Measurements from ENCODE around the gene PYGB.
"Not testable (repeated sequence)": the region's sequence is repeated elsewhere in the genome, so short reads cannot be mapped to it uniquely, and the experiment has no call there.

The PYGB gene

DNA sequence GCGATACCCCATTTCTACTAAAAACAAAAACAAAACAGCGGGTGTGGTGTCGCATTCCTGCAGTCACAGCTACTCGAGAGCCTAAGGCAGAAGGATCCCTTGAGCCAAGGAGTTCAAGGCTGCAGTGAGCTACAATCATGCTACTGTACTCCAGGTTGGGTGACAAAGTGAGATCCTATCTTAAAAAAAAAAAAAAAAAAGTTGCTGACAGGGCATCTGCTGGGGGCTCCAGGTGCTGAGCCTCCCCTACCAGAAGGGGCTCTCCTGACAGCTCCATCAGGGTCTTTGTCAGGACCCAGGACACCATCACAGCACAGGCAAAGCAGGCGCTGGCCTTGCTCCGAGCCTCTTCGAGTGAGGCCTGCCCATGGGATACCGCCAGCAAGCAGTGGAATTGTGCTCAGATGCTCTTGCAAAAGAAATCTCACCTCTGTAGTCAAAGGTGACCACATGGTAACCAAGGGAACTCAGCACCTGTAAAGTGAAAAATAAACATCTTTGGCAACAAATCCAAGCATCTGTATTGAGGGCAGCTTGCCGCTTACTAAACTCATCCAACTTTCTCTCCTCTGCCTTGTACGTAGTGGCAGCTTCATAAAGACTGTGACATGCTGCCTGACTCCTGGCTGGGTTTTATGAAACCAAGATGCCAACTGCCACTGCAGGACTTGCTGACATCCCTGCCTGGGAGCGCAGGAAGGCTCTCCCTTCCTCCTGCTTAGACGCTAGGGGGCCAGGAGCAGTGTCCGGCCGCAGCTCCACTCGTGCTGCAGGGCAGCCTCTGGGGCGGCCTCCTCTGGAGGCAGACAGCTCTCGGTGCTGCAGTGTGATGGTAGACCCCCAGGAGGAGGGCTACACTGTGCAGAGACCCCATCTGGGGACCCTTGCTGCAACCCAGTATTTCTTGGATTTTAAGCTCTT is 66.9 kb downstream of the PYGB start:
- no peak for DNase-seq (ENCODE audit: low read depth)

DNA sequence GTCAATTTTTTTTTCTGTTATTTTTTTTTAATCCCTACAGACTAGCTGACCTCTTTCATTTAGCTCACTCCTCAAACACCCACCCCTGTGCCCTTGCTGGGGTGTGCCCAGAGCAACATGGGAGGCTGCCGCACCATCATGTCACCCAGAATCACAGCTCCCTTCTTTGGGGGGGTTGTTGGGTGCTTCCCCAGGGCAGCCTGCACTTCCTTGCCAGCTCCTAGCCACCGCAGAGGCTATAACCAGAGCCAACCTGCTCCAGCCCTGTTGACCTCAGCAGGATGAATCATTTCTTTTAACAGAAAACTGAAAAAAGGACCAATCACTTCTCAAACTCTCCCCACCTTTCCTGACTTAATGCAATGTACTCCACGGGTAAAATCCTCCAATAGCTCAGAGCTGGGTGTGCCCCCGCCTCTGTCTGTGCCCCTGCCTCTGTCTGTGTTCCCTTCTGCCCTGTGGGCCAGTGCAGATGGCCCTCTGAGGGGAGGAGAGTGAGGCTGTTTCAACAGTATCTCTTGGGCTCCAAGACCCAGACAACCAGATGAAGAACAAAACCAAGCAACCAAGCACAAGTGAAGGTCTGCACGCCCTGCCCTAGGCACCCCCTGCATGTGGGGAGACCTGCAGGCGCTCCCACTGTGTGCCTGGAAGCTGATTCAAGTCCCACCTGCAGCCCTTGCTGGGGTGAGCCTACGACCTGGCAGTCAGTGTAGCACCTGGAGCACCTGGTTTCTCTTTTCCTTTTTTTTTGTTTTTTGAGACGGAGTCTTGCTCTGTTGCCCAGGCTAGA is 67.7 kb downstream of the PYGB start:
- DNase-seq (ENCODE audit: low read depth) = no peak

DNA sequence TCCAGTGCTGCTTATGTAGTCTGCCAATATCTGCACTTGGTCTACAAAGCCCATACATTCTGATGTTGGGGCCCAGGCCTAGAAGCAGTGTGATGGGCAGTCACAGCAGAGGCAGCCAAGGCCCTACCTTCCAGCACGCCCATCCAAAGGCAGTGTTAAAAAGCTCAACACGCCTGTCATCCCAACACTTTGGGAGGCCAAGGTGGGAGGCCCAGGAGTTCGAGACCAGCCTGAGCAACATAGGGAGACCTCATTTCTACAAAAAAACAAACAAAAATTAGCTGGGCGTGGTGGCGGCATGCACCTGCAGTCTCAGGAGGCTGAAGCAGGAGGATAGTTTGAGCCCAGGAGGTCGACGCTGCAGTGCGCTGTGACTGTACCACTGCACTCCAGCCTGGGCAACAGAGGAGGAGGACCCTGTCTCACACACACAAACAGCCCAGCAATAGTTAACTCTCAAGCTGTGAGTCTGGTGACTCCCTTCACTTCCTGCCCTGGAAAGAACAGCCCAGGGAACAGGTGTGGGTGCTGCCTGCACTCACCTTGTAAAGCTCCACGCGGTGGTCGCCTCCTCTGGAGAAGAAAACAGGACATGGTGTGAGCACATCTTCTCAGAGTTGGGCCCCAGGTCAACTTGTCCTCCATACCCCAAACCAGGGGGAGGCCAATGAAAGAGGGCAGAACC is 68.8 kb downstream of the PYGB start:
- no peak for DNase-seq (ENCODE audit: low read depth)

DNA sequence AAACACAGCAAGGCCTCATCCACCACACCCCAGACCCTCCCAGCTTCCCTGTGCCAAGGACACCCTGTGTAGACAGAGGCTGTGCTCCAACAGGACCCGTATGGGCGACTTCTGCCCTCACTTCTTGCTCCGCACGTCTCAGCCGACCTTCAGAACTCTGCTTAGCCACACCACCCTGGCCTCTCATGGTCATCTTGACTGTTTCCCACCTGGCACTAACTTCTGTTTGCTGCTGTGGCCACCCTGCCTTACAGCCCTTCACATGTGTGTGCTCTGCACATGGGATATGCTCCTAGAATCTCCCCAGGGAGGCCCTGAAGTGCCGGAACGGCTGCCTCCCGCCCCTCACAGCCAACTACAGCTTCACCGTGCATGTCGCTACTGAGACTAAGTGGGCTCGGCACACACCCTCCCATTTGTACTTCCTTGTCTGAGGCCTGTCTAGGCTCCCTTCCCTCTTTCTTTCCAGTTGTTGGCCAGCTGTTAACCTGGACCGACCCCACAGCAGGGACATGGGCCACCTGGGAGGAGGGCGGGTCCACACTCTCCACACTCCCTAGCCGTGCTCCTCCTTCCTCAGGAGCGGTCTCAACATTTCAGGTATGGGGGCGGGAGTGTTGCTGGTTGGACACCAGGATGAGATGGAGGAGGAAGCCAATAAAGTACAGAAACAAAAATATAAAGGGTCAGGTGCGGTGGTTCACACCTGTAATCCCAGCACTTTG is 69.6 kb downstream of the PYGB start:
- no peak for DNase-seq (ENCODE audit: low read depth)

DNA sequence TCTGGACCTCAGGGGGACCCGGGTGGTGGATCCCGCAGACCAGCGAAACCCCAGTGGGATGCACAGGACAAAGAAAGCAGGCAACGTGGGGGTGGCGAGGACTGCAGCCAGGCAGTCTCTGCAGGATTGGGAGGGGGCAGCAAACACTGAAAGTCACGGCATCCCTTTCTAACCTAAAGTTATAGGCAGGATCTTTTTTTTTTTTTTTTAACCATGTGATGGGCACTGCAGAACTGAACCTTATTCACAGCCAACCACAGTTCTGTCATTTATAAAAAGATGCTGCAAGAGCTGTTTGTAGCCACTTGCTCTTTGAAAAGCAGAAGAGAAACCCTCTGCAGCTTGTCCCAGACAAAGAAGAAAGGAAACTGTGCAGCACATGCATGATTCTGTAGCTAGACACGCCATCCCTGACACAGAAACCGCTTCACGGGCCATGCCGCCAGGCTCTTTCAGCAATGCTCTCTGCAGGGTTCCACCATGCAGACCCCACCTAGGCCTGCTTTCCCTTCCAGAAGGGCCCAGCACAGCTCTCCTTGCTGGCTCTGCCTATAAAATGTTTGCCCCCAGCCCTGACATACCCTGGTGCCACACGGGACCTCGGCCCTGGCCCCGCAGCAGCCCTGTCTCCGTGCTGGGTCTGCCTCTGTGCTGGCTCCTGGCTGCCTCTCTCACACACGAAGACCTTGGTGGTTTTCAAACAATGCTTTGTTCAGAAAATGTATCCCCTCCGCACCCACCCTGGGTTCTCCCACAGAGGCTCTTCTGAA is 70.8 kb downstream of the PYGB start:
- no peak for DNase-seq (ENCODE audit: low read depth)

DNA sequence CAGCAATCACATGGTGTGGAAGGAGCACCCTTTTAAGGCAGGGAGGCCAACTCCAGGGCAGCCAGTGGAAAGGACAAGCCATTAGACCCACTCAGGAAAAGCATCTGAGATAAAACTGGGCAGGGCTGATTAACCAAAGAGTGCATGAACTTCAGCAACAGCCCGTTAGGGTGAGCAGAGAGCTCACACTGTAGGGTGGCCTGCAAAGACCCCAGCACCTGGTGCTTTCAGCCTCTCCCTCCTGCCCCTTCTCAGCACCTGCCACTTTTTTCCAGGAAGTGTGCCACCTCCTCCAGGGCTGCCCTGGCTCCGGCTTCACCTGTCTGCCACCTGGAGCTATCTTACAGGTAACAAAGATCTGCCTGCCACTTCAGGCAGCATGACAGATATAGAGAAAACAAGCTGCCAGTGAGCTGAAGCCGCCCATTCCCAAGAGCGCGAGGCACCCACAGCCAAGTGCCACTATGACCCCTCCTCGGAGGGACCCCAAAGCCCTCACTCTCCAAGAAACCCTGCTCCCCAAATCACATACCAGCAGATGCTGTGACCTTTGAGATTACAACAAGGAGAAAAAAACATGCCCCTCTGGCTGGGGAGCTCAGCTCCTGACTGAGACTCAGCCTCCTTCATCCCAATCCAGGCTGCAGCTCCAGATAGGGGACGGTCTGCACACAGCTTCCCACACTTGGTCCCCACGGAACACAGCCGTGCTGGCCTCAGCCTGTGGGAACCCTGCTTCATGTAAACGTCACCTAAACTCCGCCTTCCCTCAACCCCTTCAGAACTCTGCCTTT is 71.6 kb downstream of the PYGB start:
- no peak for DNase-seq (ENCODE audit: low read depth)

DNA sequence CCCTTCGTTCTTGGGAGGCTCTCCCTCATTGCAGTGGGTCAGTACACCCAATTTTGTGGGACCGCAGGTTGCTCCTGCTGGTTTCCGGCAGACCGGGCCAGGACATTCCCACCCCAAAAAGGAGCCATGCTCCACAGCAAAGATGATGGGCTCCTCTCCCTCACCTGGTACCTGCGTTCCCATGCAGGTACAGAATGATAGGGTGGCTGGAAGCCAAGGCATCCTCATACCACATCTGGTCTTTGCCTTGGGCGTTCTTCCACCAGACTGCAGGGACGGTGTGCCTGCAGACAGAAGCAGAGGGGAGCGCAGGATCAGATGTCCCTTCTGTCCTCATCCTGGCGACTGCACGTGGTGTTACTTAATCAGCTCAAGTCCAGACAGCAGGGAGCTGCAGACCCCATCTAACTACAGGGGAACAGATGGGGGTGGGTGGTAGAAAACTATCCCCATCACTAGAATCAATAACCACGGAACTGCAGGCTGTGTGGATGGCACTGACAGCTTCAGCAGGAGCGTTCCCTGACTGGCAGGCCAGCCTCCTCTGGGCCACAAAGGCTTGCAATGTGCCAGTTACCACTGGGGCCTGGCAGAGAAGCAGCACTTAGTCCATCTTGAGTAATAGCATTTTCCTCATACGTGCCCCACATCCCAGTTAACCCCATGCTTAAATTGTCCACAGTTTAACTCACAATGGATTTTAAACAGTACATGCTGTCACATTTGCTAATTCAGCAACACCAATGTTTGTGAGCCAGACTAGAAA is 72.3 kb downstream of the PYGB start:
- DNase-seq (ENCODE audit: low read depth) = no peak

DNA sequence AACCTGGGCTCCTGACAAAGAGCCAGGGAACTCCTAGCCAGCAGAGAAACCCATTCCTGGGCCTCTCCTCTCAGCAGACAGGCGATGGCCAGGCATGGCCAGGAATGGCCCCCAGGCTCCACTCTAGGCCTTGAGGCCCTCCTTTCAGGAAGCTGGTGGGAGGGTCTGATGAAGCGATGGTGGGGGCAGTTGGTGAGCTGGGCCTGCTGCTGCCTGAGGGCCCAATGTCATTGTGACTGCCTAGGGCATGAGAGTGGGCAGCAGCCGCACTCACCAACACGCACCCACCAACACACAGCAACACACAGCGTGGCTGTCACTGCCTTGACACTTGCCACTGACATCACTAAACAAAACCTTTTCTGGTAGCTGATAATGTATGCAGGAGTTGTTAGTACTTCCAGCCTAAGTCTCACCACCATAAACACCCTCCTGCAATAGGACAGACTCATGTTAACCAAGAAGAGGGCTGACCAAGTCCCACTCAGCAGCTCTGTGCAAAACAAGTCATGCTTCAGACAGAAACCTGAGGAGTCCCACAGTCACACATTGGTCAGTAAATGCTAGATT is 73.5 kb downstream of the PYGB start:
- DNase-seq (ENCODE audit: low read depth) = no peak

DNA sequence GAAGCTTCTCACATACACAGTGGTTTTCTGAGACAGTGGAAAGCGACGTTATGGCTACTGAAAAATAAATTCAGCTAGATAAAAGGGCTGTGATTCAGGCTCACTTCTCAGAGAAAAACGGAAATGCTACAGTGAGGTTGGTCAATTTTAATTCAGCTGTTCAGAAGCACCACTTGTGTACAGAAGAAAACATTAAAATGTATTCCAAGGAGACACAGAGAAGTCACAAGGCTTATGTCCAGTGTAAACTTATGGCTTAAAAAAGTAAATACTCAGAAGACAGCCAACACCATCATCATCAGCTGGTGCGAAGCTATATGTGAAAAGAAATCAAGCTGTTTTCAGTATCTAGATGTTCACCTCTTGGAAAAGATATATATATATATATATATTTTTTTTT is 74.1 kb downstream of the PYGB start:
- DNase-seq (ENCODE audit: low read depth) = no peak

DNA sequence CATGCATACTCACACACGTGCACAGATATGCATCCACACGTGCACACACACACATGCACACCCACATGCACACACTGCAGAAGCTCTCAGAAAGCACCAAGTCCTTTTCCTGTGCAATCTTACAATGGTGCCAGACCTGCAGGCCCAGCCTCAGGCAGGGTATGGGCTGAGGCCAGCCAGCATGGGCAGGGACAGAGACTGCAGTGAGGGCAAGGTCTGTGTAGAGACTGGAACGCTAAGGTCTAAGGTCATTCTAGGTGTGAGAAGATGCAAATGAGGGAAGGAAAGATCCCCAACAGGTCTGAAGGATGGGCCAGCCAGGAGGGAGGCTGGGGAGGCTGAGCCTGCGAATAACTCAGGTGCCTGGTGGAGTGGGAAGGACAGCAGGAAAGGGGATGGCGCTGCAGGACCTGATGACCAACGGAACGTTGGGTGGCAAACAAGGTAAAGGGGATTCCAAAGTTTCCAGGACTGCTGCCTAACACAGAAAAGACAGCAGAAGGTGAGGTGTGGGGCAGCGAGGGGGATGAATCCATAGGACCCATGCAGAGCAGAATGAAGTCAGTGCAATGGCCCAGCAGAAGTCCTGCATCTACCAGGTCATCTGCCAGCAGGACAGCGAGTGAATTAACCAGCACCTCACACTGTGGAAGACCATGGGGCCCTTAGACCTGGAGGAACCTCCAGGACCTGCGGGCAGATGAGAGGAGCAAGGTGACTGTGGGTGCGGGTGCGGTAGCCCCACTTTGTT is 75.8 kb downstream of the PYGB start:
- no peak for DNase-seq (ENCODE audit: low read depth)

DNA sequence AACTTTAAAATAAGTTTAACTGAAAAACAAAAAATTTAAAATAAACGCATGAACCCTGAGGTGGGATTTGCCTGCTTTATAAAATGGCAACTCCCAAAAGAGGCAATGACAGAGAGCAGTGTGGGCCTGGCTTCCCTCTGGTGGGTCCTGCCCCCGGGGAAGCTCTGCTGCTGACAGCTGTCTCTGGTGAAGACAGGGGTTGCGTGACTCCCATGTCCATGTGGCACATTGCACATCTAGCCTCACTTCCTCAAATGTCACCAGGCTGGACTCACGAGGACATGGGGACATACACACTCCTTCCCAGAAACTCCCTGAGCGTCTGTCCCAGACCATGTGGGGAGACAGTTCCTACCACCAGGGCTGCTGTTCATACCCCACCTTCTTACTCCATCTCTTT is 76.5 kb downstream of the PYGB start:
- no peak for DNase-seq (ENCODE audit: low read depth)

DNA sequence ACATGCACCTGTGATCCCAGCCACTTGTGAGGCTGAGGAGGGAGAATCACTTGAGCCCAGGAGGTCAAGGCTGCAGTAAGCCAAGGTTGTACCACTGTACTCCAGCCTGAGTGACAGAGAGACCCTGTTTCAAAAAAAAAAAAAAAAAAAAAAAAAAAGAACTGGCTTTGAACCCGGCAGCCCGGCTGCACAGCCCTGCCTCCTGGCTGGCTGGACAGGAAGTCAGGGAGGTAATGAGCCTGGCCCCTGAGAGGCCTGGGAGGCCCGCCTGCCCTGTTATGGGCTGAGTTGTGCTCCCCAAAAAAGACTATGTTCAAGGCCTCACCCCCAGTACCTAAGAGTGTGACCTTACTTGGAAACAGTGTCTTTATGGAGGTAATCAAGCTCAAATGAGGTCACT is 77.2 kb downstream of the PYGB start:
- DNase-seq (ENCODE audit: low read depth) = no peak

DNA sequence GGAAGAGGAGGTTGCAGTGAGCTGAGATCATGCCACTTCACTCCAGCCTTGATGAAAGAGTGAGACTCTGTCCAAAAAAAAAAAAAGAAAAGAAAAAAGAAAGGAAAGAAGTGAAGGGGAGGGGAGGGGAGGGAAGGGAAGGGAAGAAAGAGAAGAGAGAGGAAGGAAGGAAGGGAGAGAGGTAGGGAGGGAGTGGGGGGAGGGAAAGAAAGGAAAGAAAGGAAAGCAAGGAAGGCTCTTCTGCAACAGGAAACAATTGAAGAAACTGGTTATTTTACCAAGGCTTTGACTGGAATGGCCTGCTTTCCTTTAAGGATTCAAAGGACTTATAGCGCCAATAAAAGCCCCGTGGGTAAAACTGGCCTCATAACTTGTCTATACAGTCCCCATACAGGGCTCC is 78.1 kb downstream of the PYGB start:
- no peak for DNase-seq (ENCODE audit: low read depth)

DNA sequence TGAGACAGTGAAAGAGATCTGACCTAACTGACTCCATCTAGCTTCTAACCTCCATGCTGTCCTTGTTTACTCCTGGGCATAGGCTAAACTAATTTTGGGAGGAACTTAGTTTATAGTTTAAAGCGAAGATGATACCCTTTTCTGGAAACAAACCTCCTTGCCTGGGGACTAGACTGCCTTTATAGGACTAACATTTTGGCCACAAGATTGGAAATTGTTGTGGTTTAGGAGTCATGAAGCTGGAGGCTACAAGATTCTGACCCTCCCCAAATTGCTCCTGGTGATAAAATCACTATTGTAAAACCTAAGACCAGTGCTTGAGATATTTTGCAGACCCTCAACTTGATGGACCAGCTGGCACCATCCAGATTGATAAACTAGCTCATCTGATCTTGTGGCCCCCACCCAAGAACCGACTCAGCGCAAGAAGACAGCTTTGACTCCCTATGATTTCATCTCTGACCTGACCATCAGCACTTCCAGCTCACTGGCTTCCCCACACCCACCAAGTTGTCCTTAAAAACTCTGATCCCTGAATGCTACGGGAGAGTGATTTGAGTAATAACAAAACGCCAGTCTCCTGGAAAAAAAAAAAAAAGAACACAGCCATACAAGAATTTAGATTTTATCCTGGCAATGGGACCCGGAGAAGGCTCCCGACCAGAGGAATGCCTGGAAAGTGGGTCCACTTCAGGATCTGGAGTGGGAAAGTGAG is 79.8 kb downstream of the PYGB start:
- no peak for DNase-seq (ENCODE audit: low read depth)

DNA sequence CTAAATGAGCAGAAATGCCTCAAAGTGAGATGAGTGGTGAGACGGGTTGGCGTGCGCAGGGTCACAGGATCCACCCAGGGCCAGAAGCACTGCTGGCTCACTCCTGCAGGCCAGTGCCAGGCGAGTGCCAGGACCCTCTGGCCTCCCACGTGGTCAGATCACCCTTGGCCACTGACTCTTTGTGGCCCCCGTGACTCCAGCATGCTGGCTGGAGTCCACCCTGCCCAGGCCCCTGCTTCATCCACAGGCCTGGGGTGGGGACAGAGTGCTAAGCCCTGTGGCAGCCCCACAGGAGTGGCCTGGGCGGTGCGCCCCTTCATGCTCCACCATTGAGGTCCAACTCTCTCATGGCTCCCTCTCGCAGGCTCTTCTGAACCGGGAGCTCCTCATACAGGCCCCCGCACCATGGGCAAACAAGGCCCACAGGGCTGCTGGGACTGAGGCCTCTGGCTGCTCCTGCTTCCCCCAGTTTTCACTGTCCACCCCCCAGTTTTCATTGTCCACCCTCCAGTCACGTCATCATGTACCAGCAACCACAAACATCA is 81.1 kb downstream of the PYGB start:
- no peak for DNase-seq (ENCODE audit: low read depth)

DNA sequence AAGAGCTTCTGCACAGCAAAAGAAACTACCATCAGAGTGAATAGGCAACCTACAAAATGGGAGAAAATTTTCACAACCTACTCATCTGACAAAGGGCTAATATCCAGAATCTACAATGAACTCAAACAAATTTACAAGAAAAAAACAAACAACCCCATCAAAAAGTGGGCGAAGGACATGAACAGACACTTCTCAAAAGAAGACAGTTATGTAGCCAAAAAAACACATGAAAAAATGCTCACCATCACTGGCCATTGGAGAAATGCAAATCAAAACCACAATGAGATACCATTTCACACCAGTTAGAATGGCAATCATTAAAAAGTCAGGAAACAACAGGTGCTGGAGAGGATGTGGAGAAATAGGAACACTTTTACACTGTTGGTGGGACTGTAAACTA is 87.1 kb downstream of the PYGB start:
- DNase-seq (ENCODE audit: low read depth) = not testable (repeated sequence)

DNA sequence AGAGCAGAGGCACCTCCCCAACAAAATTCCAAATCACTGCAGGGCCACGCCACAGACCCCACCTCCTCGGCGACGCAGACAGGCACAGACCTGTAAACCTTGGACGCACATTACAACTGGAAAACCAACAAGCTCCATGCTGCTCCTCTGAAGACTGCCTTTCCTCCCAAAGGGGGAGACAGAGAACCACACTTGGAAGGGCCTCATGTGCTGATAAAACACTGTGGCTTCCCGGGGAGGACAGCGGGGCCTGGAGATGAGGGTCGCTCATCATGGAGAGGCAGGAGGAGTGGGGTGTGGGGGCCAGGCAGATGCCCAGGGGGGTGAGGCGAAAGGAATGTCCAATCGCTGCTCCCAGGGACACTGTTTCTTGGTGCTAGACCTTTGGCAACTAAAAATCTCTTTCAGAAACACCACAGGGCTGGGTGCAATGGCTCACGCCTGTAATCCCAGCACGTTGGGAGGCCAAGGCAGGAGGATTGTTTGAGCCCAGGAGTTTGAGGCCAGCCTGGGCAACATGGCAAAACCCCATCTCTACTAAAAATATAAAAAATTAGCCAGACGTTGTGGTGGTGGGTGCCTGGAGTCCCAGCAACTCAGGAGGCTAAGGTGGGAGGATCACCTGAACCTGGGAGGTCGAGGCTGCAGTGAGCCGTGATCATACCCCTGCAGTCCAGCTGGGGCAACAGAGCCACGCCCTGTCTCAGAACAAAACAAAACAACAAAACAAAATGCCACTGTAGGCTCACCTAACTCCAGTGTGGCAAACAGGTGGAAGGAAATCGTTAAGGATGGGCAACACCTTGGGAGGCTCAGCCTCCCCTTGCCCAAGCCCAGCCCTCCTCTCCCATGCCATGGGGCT is 88.9 kb downstream of the PYGB start:
- DNase-seq (ENCODE audit: low read depth) = no peak

Measured in stimulated activated CD8-positive, alpha-beta memory T cell treated with anti-CD3 and anti-CD28 coated beads, Interleukin-15, amount 100 ng/mL, for 24 hours (primary cell).